PC-3 (cell line): Measurements from ENCODE around the gene RNF128. TPM values are rescaled to one million over a fixed set of nuclear protein-coding genes. Genes with fewer than 3 reads are reported as not detected.

ENCODE experiments used
- ATAC-seq: fragments of 200-7000 bp; cut with Tn5 transposase; 2 replicates; pipeline ENCODE4 v1.9.1; 2020; ENCODE audit warnings: mild to moderate bottlenecking, moderate library complexity
- BruUV-seq: library from RNA; stranded (reverse); fragments of 400-500 nt; replicated peaks from 2 replicates; lab custom pipeline; 2021; lab: Mats Ljungman, UMichigan
- CTCF ChIA-PET: fragments of 300-600 bp; sonication (Branson Sonifier 250); formaldehyde crosslinking; loops from one replicate; lab custom pipeline; 2022; ENCODE audit warnings: antibody characterized with exemption; lab: Charles Lee
- POLR2A ChIA-PET: fragments of 300-600 bp; sonication (Branson Sonifier 250); formaldehyde crosslinking; loops from one replicate; lab custom pipeline; 2022; ENCODE audit warnings: antibody characterized with exemption; ENCODE audit not compliant: unreplicated experiment; lab: Charles Lee
- DNase-seq: peaks from one replicate; pipeline ENCODE4 v3.0.0-alpha.2; 2015
- H2AFZ ChIP-seq: fragments of 300-600 bp; sonication (generic); 2 replicates; pipeline ENCODE4 v1.6.0; 2016; ENCODE audit warnings: antibody characterized with exemption, low read length
- H3F3A ChIP-seq: fragments of 300-600 bp; sonication (generic); one replicate; pipeline ENCODE4 v1.6.0; 2017; ENCODE audit warnings: antibody characterized with exemption, low read length, control low read depth, mild to moderate bottlenecking; ENCODE audit not compliant: unreplicated experiment
- H3K27ac ChIP-seq: fragments of 300-600 bp; sonication (generic); 2 replicates; pipeline ENCODE4 v1.5.1; 2016; ENCODE audit warnings: mild to moderate bottlenecking, low read length
- H3K27me3 ChIP-seq: fragments of 300-600 bp; sonication (generic); 2 replicates; pipeline ENCODE4 v1.6.1; 2016; ENCODE audit warnings: low read length, mixed read lengths
- H3K36me3 ChIP-seq: fragments of 300-600 bp; sonication (generic); 2 replicates; pipeline ENCODE4 v1.6.1; 2016; ENCODE audit warnings: low read depth, mixed run types, low read length, mixed read lengths
- H3K4me1 ChIP-seq: fragments of 300-600 bp; sonication (generic); 2 replicates; pipeline ENCODE4 v1.5.1; 2016; ENCODE audit warnings: low read length; ENCODE audit not compliant: insufficient read depth
- H3K4me2 ChIP-seq: fragments of 300-600 bp; sonication (generic); 2 replicates; pipeline ENCODE4 v1.6.0; 2016; ENCODE audit warnings: low read length
- H3K4me3 ChIP-seq: fragments of 300-600 bp; sonication (generic); 2 replicates; pipeline ENCODE4 v1.5.1; 2016; ENCODE audit warnings: mild to moderate bottlenecking, low read length, mixed read lengths
- H3K79me2 ChIP-seq: fragments of 300-600 bp; sonication (generic); 2 replicates; pipeline ENCODE4 v1.6.1; 2017; ENCODE audit warnings: low read length, mixed read lengths
- H3K9ac ChIP-seq: fragments of 300-600 bp; sonication (generic); 2 replicates; pipeline ENCODE4 v1.6.0; 2016; ENCODE audit warnings: mild to moderate bottlenecking, low read length
- H3K9me2 ChIP-seq: fragments of 300-600 bp; sonication (generic); replicated peaks from 2 replicates; pipeline ENCODE4 v1.6.1; 2016; ENCODE audit warnings: mixed run types, low read length, mixed read lengths
- H3K9me3 ChIP-seq: fragments of 300-600 bp; sonication (generic); 2 replicates; pipeline ENCODE4 v1.6.1; 2016; ENCODE audit warnings: low read length, mixed read lengths
- H4K20me1 ChIP-seq: fragments of 300-600 bp; sonication (generic); 2 replicates; pipeline ENCODE4 v1.6.1; 2016; ENCODE audit warnings: low read length, mixed read lengths
- CTCF ChIP-seq: fragments of 300-600 bp; sonication (generic); conservative IDR thresholded peaks from 2 replicates; pipeline ENCODE4 v1.5.1; 2017; ENCODE audit warnings: antibody characterized with exemption, low read depth, mild to moderate bottlenecking, low read length
- EZH2 ChIP-seq: fragments of 300-600 bp; sonication (generic); IDR thresholded peaks from one replicate; pipeline ENCODE4 v1.6.1; 2017; ENCODE audit warnings: antibody characterized with exemption, mild to moderate bottlenecking, low read length; ENCODE audit not compliant: unreplicated experiment
- EZH2phosphoT487 ChIP-seq: fragments of 300-600 bp; sonication (generic); IDR thresholded peaks from 2 replicates; pipeline ENCODE4 v1.6.1; 2018; ENCODE audit warnings: mild to moderate bottlenecking, antibody characterized with exemption, low read length, borderline replicate concordance
- intact Hi-C: fragments of 100-400 bp; cut with micrococcal nuclease; formaldehyde crosslinking; loops from 2 replicates; pipeline ENCODE4 v1.9.0; 2023
- total RNA-seq: library from RNA; depleted of rRNA; stranded (reverse); fragments of >200 nt; gene quantifications from 2 replicates; pipeline ENCODE4 v1.2.3, GENCODE V29; 2014

RNF128 gene
- total RNA-seq, 1 experiment from 2014 or later = not detected

- H3K4me2 ChIP-seq = no peak overlapping the region
- ChIA-PET POLR2A (no interaction called here), CTCF (no interaction called here)
- no peaks in the 10 kb centered on the region for H3K79me2 ChIP-seq
- ATAC-seq (no peak), DNase-seq (no peak)
- no peaks in the 10 kb centered on the region; the same call in 1 of the 2 replicates for H3K27me3 ChIP-seq
- no TSS peak for BruUV-seq
- H3K27ac ChIP-seq = no peak overlapping the region
- no peaks in the 10 kb centered on the region for H4K20me1 ChIP-seq
- H3F3A ChIP-seq = no peaks in the 10 kb centered on the region
- no peak overlapping the region for H2AFZ ChIP-seq
- H3K4me1 ChIP-seq = no peaks in the 10 kb centered on the region
- intact Hi-C loops = no loop called here
- H3K4me3 ChIP-seq = no peak overlapping the region
- H3K9ac ChIP-seq = no peak overlapping the region
- no peaks in the 10 kb centered on the region for H3K9me3 ChIP-seq
- TF ChIP-seq EZH2 (no peak), EZH2phosphoT487 (no peak), CTCF (no peak)
- H3K9me2 ChIP-seq = no peaks in the 10 kb centered on the region
- no peaks in the 10 kb centered on the region for H3K36me3 ChIP-seq
Measured at GRCh38 chrX:106774981-106775380, 48.5 kb downstream of the RNF128 start.

GRCh38 chrX:106780264-106780663 lies 53.8 kb downstream of the RNF128 start:
- DNase-seq (no peak), ATAC-seq (no peak)
- POLR2A ChIA-PET = no interaction called here
- H4K20me1 ChIP-seq = no peaks in the 10 kb centered on the region
- H3K79me2 ChIP-seq = no peaks in the 10 kb centered on the region
- H3K9me2 ChIP-seq = no peaks in the 10 kb centered on the region
- no peak overlapping the region for H3K4me2 ChIP-seq
- H3K27me3 ChIP-seq = peaks cover 34% of the 10 kb centered on the region
- no peaks in the 10 kb centered on the region for H3F3A ChIP-seq
- TF ChIP-seq EZH2phosphoT487 = no peak
- TF ChIP-seq CTCF = no peak
- no peak for TF ChIP-seq EZH2
- H2AFZ ChIP-seq = no peak overlapping the region
- CTCF ChIA-PET = no interaction called here
- no peak overlapping the region for H3K9ac ChIP-seq
- H3K27ac ChIP-seq = no peak overlapping the region
- H3K36me3 ChIP-seq = no peaks in the 10 kb centered on the region
- H3K4me3 ChIP-seq = no peak overlapping the region
- no peaks in the 10 kb centered on the region for H3K4me1 ChIP-seq
- intact Hi-C loops = no loop called here
- H3K9me3 ChIP-seq = no peaks in the 10 kb centered on the region
- BruUV-seq = no TSS peak

DNA sequence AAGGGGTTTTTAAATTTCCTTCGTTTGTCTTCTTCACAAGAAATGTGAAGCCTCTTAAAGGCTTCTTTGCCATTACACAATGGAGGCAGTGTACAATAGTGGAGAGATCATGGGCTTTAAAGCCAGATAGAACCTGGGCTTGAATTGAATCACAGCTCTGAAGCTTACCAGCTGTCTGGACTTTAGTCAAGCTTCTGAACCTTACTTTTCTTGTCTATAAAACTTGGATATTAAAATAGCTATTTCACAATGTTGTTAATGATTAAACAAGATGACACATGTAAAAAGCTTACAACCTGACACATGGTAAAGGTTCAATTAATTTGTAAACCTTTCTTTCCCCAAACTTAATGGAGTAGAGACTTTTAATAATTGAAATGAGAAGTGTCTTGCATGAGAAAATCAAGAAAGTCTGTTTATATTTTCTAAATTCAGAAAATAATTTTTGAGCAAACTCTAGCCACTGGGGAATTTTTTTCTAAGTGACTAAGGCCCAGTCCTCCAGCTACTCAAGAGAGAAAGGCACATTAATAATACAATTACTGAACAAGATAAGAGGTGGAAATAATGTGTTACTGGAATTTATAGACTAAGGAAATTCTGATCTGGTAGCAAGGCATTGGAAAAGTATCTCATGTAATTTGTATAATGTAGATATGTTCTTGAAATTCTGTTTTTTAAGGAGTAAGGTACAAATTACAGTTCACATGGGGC lies 54.3 kb downstream of the RNF128 start:
- no peaks in the 10 kb centered on the region for H3F3A ChIP-seq
- intact Hi-C loops = no loop called here
- TF ChIP-seq CTCF (no peak), EZH2phosphoT487 (no peak), EZH2 (no peak)
- no peak overlapping the region for H3K4me3 ChIP-seq
- no peaks in the 10 kb centered on the region for H3K4me1 ChIP-seq
- POLR2A ChIA-PET = no interaction called here
- peaks cover 39% of the 10 kb centered on the region for H3K27me3 ChIP-seq
- no peak overlapping the region for H3K9ac ChIP-seq
- H2AFZ ChIP-seq = no peak overlapping the region
- no peaks in the 10 kb centered on the region for H4K20me1 ChIP-seq
- H3K27ac ChIP-seq = no peak overlapping the region
- CTCF ChIA-PET = no interaction called here
- no peaks in the 10 kb centered on the region for H3K36me3 ChIP-seq
- no peak overlapping the region for H3K4me2 ChIP-seq
- no peaks in the 10 kb centered on the region for H3K79me2 ChIP-seq
- H3K9me2 ChIP-seq = no peaks in the 10 kb centered on the region
- no peaks in the 10 kb centered on the region for H3K9me3 ChIP-seq
- no peak for ATAC-seq
- DNase-seq = no peak
- no TSS peak for BruUV-seq
